SK-N-SH treated with all-trans-retinoic acid at 6 μM for 48 hours (cell line): ENCODE results near the gene GNPAT.

ENCODE experiments used
- ATAC-seq: fragments of 200-7000 bp; cut with Tn5 transposase; 3 replicates; pipeline ENCODE4 v1.9.1; 2020; ENCODE audit warnings: mild to moderate bottlenecking, moderate library complexity
- ARNTL ChIP-seq: fragments of 450-650 bp; formaldehyde crosslinking; IDR thresholded peaks from 2 replicates; pipeline ENCODE4 v1.5.0; 2020; ENCODE audit warnings: low read depth, mild to moderate bottlenecking, moderate library complexity, borderline replicate concordance
- BACH2 ChIP-seq: fragments of 250-450 bp; sonication (Bioruptor Pico); IDR thresholded peaks from 2 replicates; pipeline ENCODE4 v1.9.0; 2021; ENCODE audit warnings: mild to moderate bottlenecking, borderline replicate concordance
- CREB5 ChIP-seq: fragments of 250-450 bp; sonication (Bioruptor Pico); IDR thresholded peaks from 2 replicates; pipeline ENCODE4 v1.5.1; 2020; ENCODE audit warnings: low read depth, mild to moderate bottlenecking, moderate library complexity
- CSDC2 ChIP-seq: fragments of 250-450 bp; sonication (Bioruptor Pico); IDR thresholded peaks from 2 replicates; pipeline ENCODE4 v1.5.0; 2020; ENCODE audit warnings: mild to moderate bottlenecking, moderate library complexity
- ESRRG ChIP-seq: fragments of 250-450 bp; sonication (Bioruptor Pico); IDR thresholded peaks from 2 replicates; pipeline ENCODE4 v1.6.1; 2021; ENCODE audit warnings: mild to moderate bottlenecking
- GLIS3 ChIP-seq: fragments of 250-450 bp; sonication (Bioruptor Pico); IDR thresholded peaks from 2 replicates; pipeline ENCODE4 v1.5.0; 2020; ENCODE audit warnings: mild to moderate bottlenecking, moderate library complexity
- ISL1 ChIP-seq: fragments of 250-450 bp; sonication (Bioruptor Pico); IDR thresholded peaks from 2 replicates; pipeline ENCODE4 v2.1.2; 2022; ENCODE audit warnings: mild to moderate bottlenecking, moderate library complexity
- OSR1 ChIP-seq: fragments of 250-450 bp; sonication (Bioruptor Pico); IDR thresholded peaks from 2 replicates; pipeline ENCODE4 v1.8.0; 2022; ENCODE audit warnings: moderate library complexity, mild to moderate bottlenecking, inconsistent platforms
- PPARA ChIP-seq: fragments of 250-450 bp; sonication (Bioruptor Pico); IDR thresholded peaks from 2 replicates; pipeline ENCODE4 v1.5.0; 2020; ENCODE audit warnings: mild to moderate bottlenecking, borderline replicate concordance
- RARB ChIP-seq: fragments of 250-450 bp; sonication (Bioruptor Pico); IDR thresholded peaks from 2 replicates; pipeline ENCODE4 v1.8.0; 2021; ENCODE audit warnings: mild to moderate bottlenecking, moderate library complexity
- SNAI2 ChIP-seq: fragments of 250-450 bp; sonication (Bioruptor Pico); IDR thresholded peaks from 2 replicates; pipeline ENCODE4 v1.5.0; 2020; ENCODE audit warnings: mild to moderate bottlenecking, moderate library complexity
- TCF4 ChIP-seq: fragments of 250-450 bp; sonication (Bioruptor Pico); IDR thresholded peaks from 2 replicates; pipeline ENCODE4 v1.8.0; 2021; ENCODE audit warnings: mild to moderate bottlenecking, moderate library complexity, borderline replicate concordance
- ZC3H10 ChIP-seq: fragments of 250-450 bp; sonication (Bioruptor Pico); IDR thresholded peaks from 2 replicates; pipeline ENCODE4 v1.5.1; 2021; ENCODE audit warnings: mild to moderate bottlenecking, moderate library complexity
- ZFP3 ChIP-seq: fragments of 250-450 bp; sonication (Bioruptor Pico); IDR thresholded peaks from 2 replicates; pipeline ENCODE4 v1.5.0; 2020; ENCODE audit warnings: mild to moderate bottlenecking, moderate library complexity
- ZFP30 ChIP-seq: fragments of 450-650 bp; formaldehyde crosslinking; IDR thresholded peaks from 2 replicates; pipeline ENCODE4 v1.5.0; 2022; ENCODE audit warnings: mild to moderate bottlenecking, moderate library complexity
- ZNF565 ChIP-seq: fragments of 450-650 bp; formaldehyde crosslinking; conservative IDR thresholded peaks from 2 replicates; pipeline ENCODE4 v1.5.0; 2020; ENCODE audit warnings: low read depth, mild to moderate bottlenecking, moderate library complexity
- ZNF70 ChIP-seq: fragments of 450-650 bp; formaldehyde crosslinking; IDR thresholded peaks from 2 replicates; pipeline ENCODE4 v1.5.0; 2020; ENCODE audit warnings: mild to moderate bottlenecking, moderate library complexity
- ZNF8 ChIP-seq: fragments of 450-650 bp; formaldehyde crosslinking; IDR thresholded peaks from 2 replicates; pipeline ENCODE4 v1.5.0; 2020; ENCODE audit warnings: mild to moderate bottlenecking, moderate library complexity
- TF ChIP-seq, protein P1 (sequence below): fragments of 250-450 bp; sonication (Bioruptor Pico); IDR thresholded peaks from 2 replicates; pipeline ENCODE4 v1.5.1; 2021; ENCODE audit warnings: mild to moderate bottlenecking, moderate library complexity
- TF ChIP-seq, protein P2 (sequence below): fragments of 250-450 bp; sonication (Bioruptor Pico); IDR thresholded peaks from 2 replicates; pipeline ENCODE4 v1.8.0; 2021; ENCODE audit warnings: low read depth, mild to moderate bottlenecking, moderate library complexity, borderline replicate concordance
- TF ChIP-seq, protein P3 (sequence below): fragments of 250-450 bp; sonication (Bioruptor Pico); IDR thresholded peaks from 2 replicates; pipeline ENCODE4 v1.8.0; 2020; ENCODE audit warnings: mild to moderate bottlenecking, moderate library complexity, borderline replicate concordance

The GNPAT gene

GRCh38 chr1:231236938-231237337 is 4.1 kb upstream of the GNPAT start:
- ATAC-seq: no peak
- no peak for TF ChIP-seq GLIS3 (CRISPR knock-in tag)
- no peak for TF ChIP-seq ZC3H10 (CRISPR knock-in tag)
- TF ChIP-seq ZFP3: no peak
- TF ChIP-seq ZNF565 (CRISPR knock-in tag): no peak
- no peak for TF ChIP-seq ARNTL (CRISPR knock-in tag)
- TF ChIP-seq ESRRG (CRISPR knock-in tag): no peak
- no peak for TF ChIP-seq SNAI2 (CRISPR knock-in tag)
- TF ChIP-seq, protein P1, sequence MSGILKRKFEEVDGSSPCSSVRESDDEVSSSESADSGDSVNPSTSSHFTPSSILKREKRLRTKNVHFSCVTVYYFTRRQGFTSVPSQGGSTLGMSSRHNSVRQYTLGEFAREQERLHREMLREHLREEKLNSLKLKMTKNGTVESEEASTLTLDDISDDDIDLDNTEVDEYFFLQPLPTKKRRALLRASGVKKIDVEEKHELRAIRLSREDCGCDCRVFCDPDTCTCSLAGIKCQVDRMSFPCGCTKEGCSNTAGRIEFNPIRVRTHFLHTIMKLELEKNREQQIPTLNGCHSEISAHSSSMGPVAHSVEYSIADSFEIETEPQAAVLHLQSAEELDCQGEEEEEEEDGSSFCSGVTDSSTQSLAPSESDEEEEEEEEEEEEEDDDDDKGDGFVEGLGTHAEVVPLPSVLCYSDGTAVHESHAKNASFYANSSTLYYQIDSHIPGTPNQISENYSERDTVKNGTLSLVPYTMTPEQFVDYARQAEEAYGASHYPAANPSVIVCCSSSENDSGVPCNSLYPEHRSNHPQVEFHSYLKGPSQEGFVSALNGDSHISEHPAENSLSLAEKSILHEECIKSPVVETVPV: no peak
- no peak for TF ChIP-seq CSDC2 (CRISPR knock-in tag)
- no peak for TF ChIP-seq ZNF8 (CRISPR knock-in tag)
- TF ChIP-seq PPARA (CRISPR knock-in tag): no peak
- TF ChIP-seq, all 23 proteins: peak for 0

GRCh38 chr1:231238298-231238697 is 2.7 kb upstream of the GNPAT start:
- TF ChIP-seq ZNF70 (CRISPR knock-in tag) (no peak), ESRRG (CRISPR knock-in tag) (no peak), PPARA (CRISPR knock-in tag) (no peak), OSR1 (CRISPR knock-in tag) (no peak), ZNF565 (CRISPR knock-in tag) (no peak)
- TF ChIP-seq, protein P2, sequence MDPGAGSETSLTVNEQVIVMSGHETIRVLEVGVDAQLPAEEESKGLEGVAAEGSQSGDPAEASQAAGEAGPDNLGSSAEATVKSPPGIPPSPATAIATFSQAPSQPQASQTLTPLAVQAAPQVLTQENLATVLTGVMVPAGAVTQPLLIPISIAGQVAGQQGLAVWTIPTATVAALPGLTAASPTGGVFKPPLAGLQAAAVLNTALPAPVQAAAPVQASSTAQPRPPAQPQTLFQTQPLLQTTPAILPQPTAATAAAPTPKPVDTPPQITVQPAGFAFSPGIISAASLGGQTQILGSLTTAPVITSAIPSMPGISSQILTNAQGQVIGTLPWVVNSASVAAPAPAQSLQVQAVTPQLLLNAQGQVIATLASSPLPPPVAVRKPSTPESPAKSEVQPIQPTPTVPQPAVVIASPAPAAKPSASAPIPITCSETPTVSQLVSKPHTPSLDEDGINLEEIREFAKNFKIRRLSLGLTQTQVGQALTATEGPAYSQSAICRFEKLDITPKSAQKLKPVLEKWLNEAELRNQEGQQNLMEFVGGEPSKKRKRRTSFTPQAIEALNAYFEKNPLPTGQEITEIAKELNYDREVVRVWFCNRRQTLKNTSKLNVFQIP (CRISPR knock-in tag): no peak
- no peak for ATAC-seq

DNA sequence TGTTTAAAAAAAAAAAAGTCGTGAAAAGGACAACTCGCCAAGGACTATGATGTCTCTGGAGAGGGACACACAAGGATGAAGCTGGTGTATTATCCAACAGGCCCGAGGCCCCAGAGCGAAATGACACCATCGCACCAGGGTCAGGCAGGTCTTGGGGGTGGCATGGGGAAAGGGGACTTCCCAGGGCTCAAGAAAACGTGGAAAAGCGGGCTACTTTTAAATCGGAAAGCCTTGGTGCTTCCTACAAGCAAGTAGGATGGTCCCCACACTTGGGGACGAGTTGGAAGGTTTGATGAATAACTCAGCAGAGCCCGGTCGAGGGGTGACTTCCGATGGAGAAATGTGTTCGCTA is 505 bp upstream of the GNPAT start:
- peak; percentile 15 for ATAC-seq
- TF ChIP-seq, protein P1: no peak
- no peak for TF ChIP-seq ZFP30 (CRISPR knock-in tag)
- TF ChIP-seq OSR1 (CRISPR knock-in tag): no peak
- TF ChIP-seq ARNTL (CRISPR knock-in tag): no peak
- TF ChIP-seq RARB (CRISPR knock-in tag): no peak
- no peak for TF ChIP-seq CREB5 (CRISPR knock-in tag)
- TF ChIP-seq, protein P3, sequence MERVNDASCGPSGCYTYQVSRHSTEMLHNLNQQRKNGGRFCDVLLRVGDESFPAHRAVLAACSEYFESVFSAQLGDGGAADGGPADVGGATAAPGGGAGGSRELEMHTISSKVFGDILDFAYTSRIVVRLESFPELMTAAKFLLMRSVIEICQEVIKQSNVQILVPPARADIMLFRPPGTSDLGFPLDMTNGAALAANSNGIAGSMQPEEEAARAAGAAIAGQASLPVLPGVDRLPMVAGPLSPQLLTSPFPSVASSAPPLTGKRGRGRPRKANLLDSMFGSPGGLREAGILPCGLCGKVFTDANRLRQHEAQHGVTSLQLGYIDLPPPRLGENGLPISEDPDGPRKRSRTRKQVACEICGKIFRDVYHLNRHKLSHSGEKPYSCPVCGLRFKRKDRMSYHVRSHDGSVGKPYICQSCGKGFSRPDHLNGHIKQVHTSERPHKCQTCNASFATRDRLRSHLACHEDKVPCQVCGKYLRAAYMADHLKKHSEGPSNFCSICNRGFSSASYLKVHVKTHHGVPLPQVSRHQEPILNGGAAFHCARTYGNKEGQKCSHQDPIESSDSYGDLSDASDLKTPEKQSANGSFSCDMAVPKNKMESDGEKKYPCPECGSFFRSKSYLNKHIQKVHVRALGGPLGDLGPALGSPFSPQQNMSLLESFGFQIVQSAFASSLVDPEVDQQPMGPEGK: no peak
- TF ChIP-seq BACH2 (CRISPR knock-in tag): no peak
- TF ChIP-seq ISL1 (CRISPR knock-in tag): no peak
- no peak for TF ChIP-seq ZFP3
- no peak for TF ChIP-seq ESRRG (CRISPR knock-in tag)
- no peak for TF ChIP-seq TCF4 (CRISPR knock-in tag)
- TF ChIP-seq CSDC2 (CRISPR knock-in tag): no peak
- TF ChIP-seq, protein P2 (CRISPR knock-in tag): no peak
- TF ChIP-seq SNAI2 (CRISPR knock-in tag): no peak
